Liver (tissue), 3 donors: ENCODE data around the gene NUDT15.

Source experiments
- EGR1 ChIP-seq, 2 donors: IDR thresholded peaks; 2 replicates each; pipeline ENCODE4 v1.6.1; 2016 to 2018; ENCODE audit warnings: antibody characterized with exemption in 2 of 2, low read depth in 2 of 2
- GABPA ChIP-seq, 2 donors: IDR thresholded peaks in 1 of 2; conservative IDR thresholded peaks in 1 of 2; 2 replicates each; pipeline ENCODE4 v1.6.1; 2016; ENCODE audit warnings: antibody characterized with exemption in 2 of 2, mild to moderate bottlenecking in 1 of 2, moderate library complexity in 1 of 2
- RAD21 ChIP-seq, 2 donors: IDR thresholded peaks; 2 replicates each; pipeline ENCODE4 v1.6.1; 2016; ENCODE audit warnings: antibody characterized with exemption in 2 of 2, mild to moderate bottlenecking in 2 of 2
- TAF1 ChIP-seq: conservative IDR thresholded peaks from 2 replicates; pipeline ENCODE4 v1.6.1; 2016; ENCODE audit warnings: antibody characterized with exemption, mild to moderate bottlenecking
- YY1 ChIP-seq: IDR thresholded peaks from 2 replicates; pipeline ENCODE4 v1.6.1; 2016; ENCODE audit warnings: antibody characterized with exemption, mild to moderate bottlenecking
- TF ChIP-seq, protein P1 (sequence below): fragments of 150-350 bp; IDR thresholded peaks from 2 replicates; pipeline ENCODE4 v1.5.1; 2017; ENCODE audit warnings: improper control_type of control experiment, low read depth, low read length; ENCODE audit not compliant: missing input control
- TF ChIP-seq, protein P2 (sequence below): IDR thresholded peaks from 2 replicates; pipeline ENCODE4 v1.6.1; 2016; ENCODE audit warnings: antibody characterized with exemption
- TF ChIP-seq, protein P3 (sequence below): IDR thresholded peaks from 2 replicates; pipeline ENCODE4 v1.6.1; 2016; ENCODE audit warnings: antibody characterized with exemption
- TF ChIP-seq, protein P4 (sequence below): IDR thresholded peaks from 2 replicates; pipeline ENCODE4 v1.6.1; 2016; ENCODE audit warnings: antibody characterized with exemption
- donor health status: healthy.
- donor health status: healthy.

DNA sequence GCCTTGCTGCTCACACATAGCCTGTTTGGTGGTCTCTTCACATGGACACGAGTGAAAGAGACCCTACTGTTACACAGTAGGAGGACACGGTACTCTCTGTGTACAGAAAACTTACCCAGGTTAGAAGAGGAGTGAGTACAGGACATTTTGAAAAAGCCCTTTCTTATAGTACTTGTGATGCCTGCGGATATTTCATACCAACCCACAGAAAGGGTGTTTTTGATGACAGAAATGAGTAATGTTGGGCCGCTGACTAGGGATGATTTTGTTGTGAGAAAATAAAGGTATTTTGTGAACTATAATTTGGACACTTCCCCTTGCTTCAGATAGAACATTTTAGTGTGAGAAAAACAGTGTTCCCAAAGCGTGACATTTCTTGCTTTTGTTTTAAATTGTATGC, 18.2 kb downstream of the NUDT15 start:
- TF ChIP-seq, protein P1, sequence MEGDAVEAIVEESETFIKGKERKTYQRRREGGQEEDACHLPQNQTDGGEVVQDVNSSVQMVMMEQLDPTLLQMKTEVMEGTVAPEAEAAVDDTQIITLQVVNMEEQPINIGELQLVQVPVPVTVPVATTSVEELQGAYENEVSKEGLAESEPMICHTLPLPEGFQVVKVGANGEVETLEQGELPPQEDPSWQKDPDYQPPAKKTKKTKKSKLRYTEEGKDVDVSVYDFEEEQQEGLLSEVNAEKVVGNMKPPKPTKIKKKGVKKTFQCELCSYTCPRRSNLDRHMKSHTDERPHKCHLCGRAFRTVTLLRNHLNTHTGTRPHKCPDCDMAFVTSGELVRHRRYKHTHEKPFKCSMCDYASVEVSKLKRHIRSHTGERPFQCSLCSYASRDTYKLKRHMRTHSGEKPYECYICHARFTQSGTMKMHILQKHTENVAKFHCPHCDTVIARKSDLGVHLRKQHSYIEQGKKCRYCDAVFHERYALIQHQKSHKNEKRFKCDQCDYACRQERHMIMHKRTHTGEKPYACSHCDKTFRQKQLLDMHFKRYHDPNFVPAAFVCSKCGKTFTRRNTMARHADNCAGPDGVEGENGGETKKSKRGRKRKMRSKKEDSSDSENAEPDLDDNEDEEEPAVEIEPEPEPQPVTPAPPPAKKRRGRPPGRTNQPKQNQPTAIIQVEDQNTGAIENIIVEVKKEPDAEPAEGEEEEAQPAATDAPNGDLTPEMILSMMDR = no peak
- TF ChIP-seq YY1 (no peak), TAF1 (no peak), RAD21 (IDR thresholded peaks at IDR 0.05) (no peak), EGR1 (IDR thresholded peaks at IDR 0.05; ENCODE audit: low read depth in 2 of 2) (no peak), GABPA (IDR thresholded peaks at IDR 0.05 in 1 of 2, conservative IDR thresholded peaks at IDR 0.05 in 1 of 2) (no peak)
- TF ChIP-seq, protein P2, sequence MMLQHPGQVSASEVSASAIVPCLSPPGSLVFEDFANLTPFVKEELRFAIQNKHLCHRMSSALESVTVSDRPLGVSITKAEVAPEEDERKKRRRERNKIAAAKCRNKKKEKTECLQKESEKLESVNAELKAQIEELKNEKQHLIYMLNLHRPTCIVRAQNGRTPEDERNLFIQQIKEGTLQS = no peak
- TF ChIP-seq, protein P3, sequence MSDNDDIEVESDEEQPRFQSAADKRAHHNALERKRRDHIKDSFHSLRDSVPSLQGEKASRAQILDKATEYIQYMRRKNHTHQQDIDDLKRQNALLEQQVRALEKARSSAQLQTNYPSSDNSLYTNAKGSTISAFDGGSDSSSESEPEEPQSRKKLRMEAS = no peak
- TF ChIP-seq, protein P4, sequence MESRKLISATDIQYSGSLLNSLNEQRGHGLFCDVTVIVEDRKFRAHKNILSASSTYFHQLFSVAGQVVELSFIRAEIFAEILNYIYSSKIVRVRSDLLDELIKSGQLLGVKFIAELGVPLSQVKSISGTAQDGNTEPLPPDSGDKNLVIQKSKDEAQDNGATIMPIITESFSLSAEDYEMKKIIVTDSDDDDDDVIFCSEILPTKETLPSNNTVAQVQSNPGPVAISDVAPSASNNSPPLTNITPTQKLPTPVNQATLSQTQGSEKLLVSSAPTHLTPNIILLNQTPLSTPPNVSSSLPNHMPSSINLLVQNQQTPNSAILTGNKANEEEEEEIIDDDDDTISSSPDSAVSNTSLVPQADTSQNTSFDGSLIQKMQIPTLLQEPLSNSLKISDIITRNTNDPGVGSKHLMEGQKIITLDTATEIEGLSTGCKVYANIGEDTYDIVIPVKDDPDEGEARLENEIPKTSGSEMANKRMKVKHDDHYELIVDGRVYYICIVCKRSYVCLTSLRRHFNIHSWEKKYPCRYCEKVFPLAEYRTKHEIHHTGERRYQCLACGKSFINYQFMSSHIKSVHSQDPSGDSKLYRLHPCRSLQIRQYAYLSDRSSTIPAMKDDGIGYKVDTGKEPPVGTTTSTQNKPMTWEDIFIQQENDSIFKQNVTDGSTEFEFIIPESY = no peak
